Parathyroid adenoma (tissue), 2 donors: ENCODE results near the gene LY9.

Source experiments
- H2AFZ ChIP-seq: fragments of 300-600 bp; sonication (generic); one replicate; pipeline ENCODE4 v1.7.0; 2017; ENCODE audit warnings: antibody characterized with exemption, mild to moderate bottlenecking
- H3K27ac ChIP-seq: fragments of 300-600 bp; sonication (generic); one replicate; pipeline ENCODE4 v1.7.0; 2017
- H3K27me3 ChIP-seq: fragments of 300-600 bp; sonication (generic); one replicate; pipeline ENCODE4 v1.7.0; 2017; ENCODE audit warnings: low read length; ENCODE audit not compliant: control insufficient read depth, insufficient read depth
- H3K36me3 ChIP-seq: fragments of 300-600 bp; sonication (generic); one replicate; pipeline ENCODE4 v1.7.0; 2017; ENCODE audit warnings: low read length; ENCODE audit not compliant: control insufficient read depth, insufficient read depth
- H3K4me1 ChIP-seq: fragments of 300-600 bp; sonication (generic); one replicate; pipeline ENCODE4 v1.7.0; 2017; ENCODE audit warnings: control low read depth
- H3K4me2 ChIP-seq: fragments of 300-600 bp; sonication (generic); one replicate; pipeline ENCODE4 v1.7.0; 2017; ENCODE audit warnings: low read length
- H3K4me3 ChIP-seq: fragments of 300-600 bp; sonication (generic); one replicate; pipeline ENCODE4 v1.7.0; 2017; ENCODE audit warnings: low read depth, low read length
- H3K79me2 ChIP-seq: fragments of 300-600 bp; sonication (generic); one replicate; pipeline ENCODE4 v1.7.0; 2017; ENCODE audit warnings: control low read depth
- H3K9ac ChIP-seq: fragments of 300-600 bp; sonication (generic); one replicate; pipeline ENCODE4 v1.7.0; 2017; ENCODE audit warnings: mild to moderate bottlenecking
- H3K9me3 ChIP-seq: fragments of 300-600 bp; sonication (generic); one replicate; pipeline ENCODE4 v1.7.0; 2017; ENCODE audit warnings: low read length; ENCODE audit not compliant: control insufficient read depth
- CTCF ChIP-seq: fragments of 300-600 bp; sonication (generic); IDR thresholded peaks from one replicate; pipeline ENCODE4 v1.7.0; 2017; ENCODE audit warnings: antibody characterized with exemption, mild to moderate bottlenecking
- donor health status: primary hyperparathyroidism.

Gene LY9

GRCh38 chr1:160850541-160850940 is 54.6 kb downstream of the LY9 start:
- no peaks in the 10 kb centered on the region for H3K4me1 ChIP-seq
- H3K9me3 ChIP-seq, result no peaks in the 10 kb centered on the region
- H2AFZ ChIP-seq, result no peak overlapping the region
- H3K36me3 ChIP-seq, result no peaks in the 10 kb centered on the region
- no peak overlapping the region for H3K4me2 ChIP-seq
- no peak for TF ChIP-seq CTCF
- H3K27me3 ChIP-seq, result no peaks in the 10 kb centered on the region
- H3K27ac ChIP-seq, result no peak overlapping the region
- H3K4me3 ChIP-seq, result no peak overlapping the region
- no peaks in the 10 kb centered on the region for H3K79me2 ChIP-seq
- no peak overlapping the region for H3K9ac ChIP-seq

- Histone ChIP-seq H3K27me3 (no peaks in the 10 kb centered on the region), H3K27ac (no peak overlapping the region), H3K4me1 (no peaks in the 10 kb centered on the region), H3K36me3 (no peaks in the 10 kb centered on the region), H3K4me2 (no peak overlapping the region), H3K9ac (no peak overlapping the region), H3K79me2 (no peaks in the 10 kb centered on the region), H2AFZ (no peak overlapping the region), H3K4me3 (no peak overlapping the region), H3K9me3 (no peaks in the 10 kb centered on the region)
- no peak for TF ChIP-seq CTCF
Observed at GRCh38 chr1:160850993-160851392, 55.0 kb downstream of the LY9 start.

- Histone ChIP-seq H3K36me3 (no peaks in the 10 kb centered on the region), H3K4me1 (no peaks in the 10 kb centered on the region), H2AFZ (no peak overlapping the region), H3K9me3 (no peaks in the 10 kb centered on the region), H3K27me3 (no peaks in the 10 kb centered on the region), H3K9ac (no peak overlapping the region), H3K4me2 (no peak overlapping the region), H3K79me2 (no peaks in the 10 kb centered on the region), H3K4me3 (no peak overlapping the region), H3K27ac (no peak overlapping the region)
- no peak for TF ChIP-seq CTCF
Observed at GRCh38 chr1:160853014-160853413, 57.0 kb downstream of the LY9 start.

GRCh38 chr1:160853754-160854153 is 57.8 kb downstream of the LY9 start:
- no peak for TF ChIP-seq CTCF
- H2AFZ ChIP-seq, result no peak overlapping the region
- no peak overlapping the region for H3K4me3 ChIP-seq

GRCh38 chr1:160855181-160855981 is 59.4 kb downstream of the LY9 start:
- H3K9ac ChIP-seq, result no peak overlapping the region
- H3K36me3 ChIP-seq, result no peaks in the 10 kb centered on the region
- H3K79me2 ChIP-seq, result no peaks in the 10 kb centered on the region
- H3K27ac ChIP-seq, result no peak overlapping the region
- H3K4me2 ChIP-seq, result no peak overlapping the region
- no peaks in the 10 kb centered on the region for H3K4me1 ChIP-seq
- H3K4me3 ChIP-seq, result no peak overlapping the region
- TF ChIP-seq CTCF, result no peak
- no peaks in the 10 kb centered on the region for H3K27me3 ChIP-seq
- H2AFZ ChIP-seq, result no peak overlapping the region
- H3K9me3 ChIP-seq, result no peaks in the 10 kb centered on the region

More at GRCh38 chr1:160853754-160854153, 57.8 kb downstream of the LY9 start:
- Histone ChIP-seq H3K4me2 (no peak overlapping the region), H3K9ac (no peak overlapping the region), H3K9me3 (no peaks in the 10 kb centered on the region), H3K4me1 (no peaks in the 10 kb centered on the region), H3K36me3 (no peaks in the 10 kb centered on the region), H3K27me3 (no peaks in the 10 kb centered on the region), H3K79me2 (no peaks in the 10 kb centered on the region), H3K27ac (no peak overlapping the region)
